ENCODE data around the gene CAPN15.

Gene CAPN15

GRCh38 chr16:548586-548985 lies 21.1 kb downstream of the CAPN15 start:
- DNase-seq: no peak

- DNase-seq: no peak
Measured at GRCh38 chr16:549544-550263, 22.2 kb downstream of the CAPN15 start.

- no peak for DNase-seq
Measured at GRCh38 chr16:551210-551609, 23.7 kb downstream of the CAPN15 start.

- DNase-seq: no peak
Measured at GRCh38 chr16:552171-552570, 24.7 kb downstream of the CAPN15 start.

GRCh38 chr16:553601-554296 lies 26.2 kb downstream of the CAPN15 start:
- no peak for DNase-seq

GRCh38 chr16:554297-554621 lies 26.7 kb downstream of the CAPN15 start:
- DNase-seq: no peak

GRCh38 chr16:554640-555365 lies 27.3 kb downstream of the CAPN15 start:
- DNase-seq: no peak

GRCh38 chr16:555528-556473 lies 28.3 kb downstream of the CAPN15 start:
- no peak for DNase-seq

GRCh38 chr16:556474-557173 lies 29.1 kb downstream of the CAPN15 start:
- no peak for DNase-seq

- no peak for DNase-seq
Measured at GRCh38 chr16:557463-558297, 30.2 kb downstream of the CAPN15 start.

GRCh38 chr16:558298-559020 lies 30.9 kb downstream of the CAPN15 start:
- DNase-seq: no peak

GRCh38 chr16:559021-559380 lies 31.5 kb downstream of the CAPN15 start:
- DNase-seq: no peak

- no peak for DNase-seq
Measured at GRCh38 chr16:559411-560203, 32.1 kb downstream of the CAPN15 start.

- no peak for DNase-seq
Measured at GRCh38 chr16:560204-560700, 32.7 kb downstream of the CAPN15 start, which contains the start of gene PRR35. Gene PRR35, plus strand, starts transcription at chr16:560394. Its CDS starts 2,901 bp downstream, at chr16:563295.

- DNase-seq: no peak
Measured at GRCh38 chr16:560701-561412, 33.3 kb downstream of the CAPN15 start.

- DNase-seq: no peak
Measured at GRCh38 chr16:561413-561794, 33.9 kb downstream of the CAPN15 start.

- no peak for DNase-seq
Measured at GRCh38 chr16:561957-562938, 34.7 kb downstream of the CAPN15 start.

All from NCI-H1048 (cell line).